ENCODE data around the gene TMEM52.

DNA sequence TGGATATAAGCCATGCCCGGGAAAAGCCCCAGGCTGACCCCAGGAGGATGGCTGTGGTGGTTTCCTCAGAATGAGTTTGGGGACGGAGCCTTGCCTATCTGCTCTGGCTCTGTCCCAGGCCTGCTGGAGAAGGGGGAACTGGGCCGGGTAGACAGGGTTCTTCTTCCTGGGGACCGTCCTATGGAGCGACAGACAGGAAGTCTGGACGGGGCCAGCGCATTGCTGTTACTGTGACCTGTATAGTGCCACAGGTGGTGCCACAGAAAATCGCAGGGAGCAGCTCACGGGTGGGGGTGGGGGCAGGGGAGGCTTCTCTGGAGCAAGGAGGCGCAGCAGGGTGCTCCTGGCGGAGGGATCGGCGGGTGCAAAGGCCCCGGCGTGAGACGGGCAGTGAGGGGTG, 48.1 kb upstream of the TMEM52 start:
- TF ChIP-seq, protein P1, sequence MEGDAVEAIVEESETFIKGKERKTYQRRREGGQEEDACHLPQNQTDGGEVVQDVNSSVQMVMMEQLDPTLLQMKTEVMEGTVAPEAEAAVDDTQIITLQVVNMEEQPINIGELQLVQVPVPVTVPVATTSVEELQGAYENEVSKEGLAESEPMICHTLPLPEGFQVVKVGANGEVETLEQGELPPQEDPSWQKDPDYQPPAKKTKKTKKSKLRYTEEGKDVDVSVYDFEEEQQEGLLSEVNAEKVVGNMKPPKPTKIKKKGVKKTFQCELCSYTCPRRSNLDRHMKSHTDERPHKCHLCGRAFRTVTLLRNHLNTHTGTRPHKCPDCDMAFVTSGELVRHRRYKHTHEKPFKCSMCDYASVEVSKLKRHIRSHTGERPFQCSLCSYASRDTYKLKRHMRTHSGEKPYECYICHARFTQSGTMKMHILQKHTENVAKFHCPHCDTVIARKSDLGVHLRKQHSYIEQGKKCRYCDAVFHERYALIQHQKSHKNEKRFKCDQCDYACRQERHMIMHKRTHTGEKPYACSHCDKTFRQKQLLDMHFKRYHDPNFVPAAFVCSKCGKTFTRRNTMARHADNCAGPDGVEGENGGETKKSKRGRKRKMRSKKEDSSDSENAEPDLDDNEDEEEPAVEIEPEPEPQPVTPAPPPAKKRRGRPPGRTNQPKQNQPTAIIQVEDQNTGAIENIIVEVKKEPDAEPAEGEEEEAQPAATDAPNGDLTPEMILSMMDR (conservative IDR thresholded peaks at IDR 0.05 in 1 of 2, IDR thresholded peaks at IDR 0.05 in 1 of 2; ENCODE audit: extremely low read depth in 1 of 2, insufficient read depth in 1 of 2, low read depth in 1 of 2, low read length in 2 of 2), result no peak
- no peak for TF ChIP-seq EZH2 (IDR thresholded peaks at IDR 0.05; ENCODE audit: borderline replicate concordance, low read length)
